Amniotic epithelial cell (primary cell): ENCODE data around the gene CCDC43.
"Not testable (repeated sequence)": the region's sequence is repeated elsewhere in the genome, so short reads cannot be mapped to it uniquely, and the experiment has no call there.

Source experiments
- DNase-seq: peaks from one replicate; pipeline ENCODE4 v3.0.0-alpha.2; 2010; ENCODE audit warnings: low read depth

The CCDC43 gene

GRCh38 chr17:44689477-44690217 is at the start of gene CCDC43:
Gene CCDC43, minus strand, starts transcription at chr17:44689776. Its CDS starts 23 bp downstream, at chr17:44689753.
- peak; percentile 94 for DNase-seq

GRCh38 chr17:44738214-44738906 is 48.8 kb upstream of the CCDC43 start:
- DNase-seq: peak; percentile 2

DNA sequence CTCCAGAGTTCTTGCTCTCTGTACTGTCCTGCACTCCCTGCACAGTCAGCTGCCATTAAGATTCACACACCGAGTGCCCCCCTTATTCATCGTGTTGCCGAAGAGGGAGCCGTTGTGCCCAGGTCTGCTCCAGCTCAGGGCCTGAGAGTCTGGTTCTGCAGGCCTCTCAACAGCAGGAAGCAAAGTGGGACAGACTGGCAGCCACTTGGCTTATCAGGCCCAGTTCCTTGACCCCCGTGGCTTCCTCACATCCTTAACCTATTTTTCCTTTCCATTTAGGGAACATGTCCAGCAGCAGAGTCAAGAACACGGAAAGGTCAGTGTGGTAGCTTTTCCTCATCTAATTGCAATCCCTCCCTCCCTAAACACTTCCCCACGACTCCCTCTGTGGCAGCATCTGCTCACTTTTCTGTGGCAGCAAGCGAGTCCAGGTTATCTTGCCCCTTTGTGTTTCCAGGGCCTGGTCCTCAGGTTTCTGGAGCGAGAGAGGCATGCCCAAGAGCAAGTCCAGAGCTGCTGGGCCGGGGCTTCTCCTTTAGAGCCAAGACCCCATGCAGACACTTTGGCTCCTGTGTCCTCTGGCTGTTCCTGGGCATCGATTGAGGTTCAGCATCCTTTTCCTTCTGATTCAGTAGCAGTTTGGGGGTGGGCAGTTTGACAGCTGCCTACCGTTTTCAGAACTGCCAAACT is 47.1 kb upstream of the CCDC43 start:
- no peak for DNase-seq

DNA sequence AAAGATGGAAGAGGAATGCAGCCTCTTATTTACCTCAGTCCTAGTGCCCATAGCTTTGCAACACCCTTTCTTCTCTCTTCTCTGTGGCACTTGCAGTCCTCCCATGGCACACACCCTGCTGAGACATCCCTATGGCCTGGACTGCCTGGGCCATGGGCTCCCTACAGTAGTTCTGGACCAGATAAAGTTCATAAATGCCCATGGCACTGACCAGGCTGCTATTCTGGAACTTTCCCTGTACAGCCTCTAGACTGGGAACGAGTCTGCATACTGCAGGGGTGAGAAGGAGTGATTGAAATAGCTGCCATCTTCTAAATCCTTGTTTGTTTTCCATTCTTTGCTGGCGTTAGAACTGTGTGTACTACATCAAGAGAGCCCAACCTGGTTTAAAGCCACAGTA is 44.7 kb upstream of the CCDC43 start:
- DNase-seq: no peak

DNA sequence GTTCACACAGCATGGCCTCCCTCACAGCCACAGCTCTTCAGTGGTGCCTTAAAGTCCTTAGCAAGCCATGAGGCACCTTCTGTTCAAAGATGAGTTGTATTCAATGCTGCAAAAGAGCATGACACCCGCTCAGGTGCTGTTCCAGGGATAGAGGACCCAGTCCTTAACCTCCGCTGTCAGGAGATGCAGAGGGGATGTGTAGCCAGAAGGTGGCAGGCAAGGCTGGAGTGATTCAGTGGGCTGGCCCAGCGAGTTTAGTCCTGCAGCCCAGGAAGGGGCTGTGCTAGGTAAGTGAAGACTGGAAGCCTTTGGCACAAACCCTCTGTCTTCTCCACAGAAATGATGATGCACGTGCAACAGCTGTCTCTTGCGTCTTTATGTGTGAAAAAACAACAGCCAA is 44.2 kb upstream of the CCDC43 start:
- DNase-seq: peak; percentile 13

- not testable (repeated sequence) for DNase-seq
Observed at GRCh38 chr17:44726121-44726520, 36.5 kb upstream of the CCDC43 start.

DNA sequence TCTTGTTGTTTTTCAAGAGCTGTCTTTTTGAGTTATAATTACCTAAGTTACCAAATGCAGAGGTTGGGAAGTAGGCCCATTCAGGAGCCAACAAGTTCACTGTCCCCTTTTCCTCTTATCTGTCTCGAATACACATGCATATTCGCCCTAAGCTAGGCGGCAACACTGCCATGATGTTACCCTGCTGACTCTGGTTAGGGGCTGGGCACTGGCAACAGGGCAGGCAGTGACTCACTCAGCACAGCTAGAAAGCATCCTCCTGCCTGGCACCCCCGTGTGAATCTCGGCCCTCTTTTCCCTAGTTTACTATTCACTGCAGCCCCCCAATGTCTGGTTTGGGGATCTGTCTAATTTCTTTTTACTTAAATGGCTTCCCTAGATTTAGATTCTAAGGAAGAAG is 32.7 kb upstream of the CCDC43 start:
- DNase-seq: no peak

DNA sequence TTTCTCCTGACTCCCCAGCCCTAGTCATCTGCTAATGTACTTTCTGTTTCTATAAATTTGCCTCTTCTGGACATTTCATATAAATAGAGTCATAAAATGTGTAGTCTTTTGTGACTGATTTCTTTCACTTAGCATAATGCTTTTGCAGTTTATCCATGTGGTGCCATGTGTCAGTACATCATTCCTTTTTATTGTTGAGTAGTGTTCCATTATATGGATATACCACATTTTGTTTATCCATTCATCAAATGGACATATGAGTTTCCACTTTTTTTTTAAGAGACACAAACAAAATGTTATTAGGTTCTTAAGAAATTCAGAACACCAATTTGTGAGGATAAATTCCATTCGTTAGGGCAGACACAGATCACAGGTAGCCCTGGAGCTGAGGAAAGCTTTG is 29.9 kb upstream of the CCDC43 start:
- no peak for DNase-seq

- peak; percentile 94 for DNase-seq
Observed at GRCh38 chr17:44708401-44709263, 19.1 kb upstream of the CCDC43 start, which contains the start of gene DBF4B. Gene DBF4B, plus strand, starts transcription at chr17:44708665. Its CDS starts 156 bp downstream, at chr17:44708821.

DNA sequence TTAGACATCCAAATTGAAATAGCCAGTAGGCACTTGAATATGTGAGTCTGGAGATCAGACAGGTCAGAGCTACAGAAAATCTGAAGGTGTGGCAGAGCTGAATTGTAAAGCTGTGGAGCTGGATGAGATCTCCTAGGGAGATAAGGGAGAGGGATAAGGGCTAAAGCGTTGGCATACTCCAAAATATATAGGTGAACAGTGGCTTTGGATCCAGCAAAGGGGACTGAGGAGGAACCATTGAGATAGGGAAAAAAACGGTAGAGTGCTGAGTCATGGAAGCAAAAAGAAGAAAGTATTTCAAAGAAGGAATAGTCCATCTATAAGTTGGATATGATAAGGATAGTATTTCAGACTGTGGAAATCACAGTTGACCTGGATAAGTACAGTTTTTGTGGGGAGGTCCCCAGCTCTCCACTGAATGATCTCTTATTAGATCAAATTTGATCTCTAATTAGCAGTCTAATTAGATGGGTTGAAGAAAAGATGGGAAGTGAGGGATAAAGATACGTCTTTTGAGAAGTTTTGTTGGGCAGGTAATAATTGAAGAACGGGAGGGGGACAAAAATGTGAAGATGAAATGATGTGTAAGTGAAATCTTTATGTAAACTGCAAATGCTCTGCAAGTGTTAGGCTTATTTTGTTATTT is 18.3 kb upstream of the CCDC43 start:
- DNase-seq: no peak

GRCh38 chr17:44700288-44700687 is 10.7 kb upstream of the CCDC43 start:
- not testable (repeated sequence) for DNase-seq

DNA sequence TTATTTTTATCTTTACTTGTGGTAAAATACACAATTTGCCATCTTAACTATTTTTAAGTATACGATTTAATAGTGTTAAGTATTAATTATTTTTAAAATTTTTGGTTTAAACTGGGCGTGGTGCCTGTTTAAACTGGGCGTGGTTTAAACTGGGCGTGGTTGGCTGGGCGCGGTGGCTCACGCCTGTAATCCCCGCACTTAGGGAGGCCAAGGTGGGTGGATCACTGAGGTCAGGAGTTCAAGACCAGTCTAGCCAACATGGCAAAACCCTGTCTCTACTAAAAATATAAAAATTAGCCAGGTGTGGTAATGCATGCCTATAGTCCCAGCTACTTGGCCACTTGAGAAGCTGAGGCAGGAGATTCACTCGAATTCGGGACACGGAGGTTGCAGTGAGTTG is 4.0 kb upstream of the CCDC43 start:
- DNase-seq: no peak

- DNase-seq: peak; percentile 31
Observed at GRCh38 chr17:44690746-44691306, 1.2 kb upstream of the CCDC43 start.

- no peak for DNase-seq
Observed at GRCh38 chr17:44688675-44689476, 700 bp downstream of the CCDC43 start.

- DNase-seq: no peak
Observed at GRCh38 chr17:44688200-44688599, 1.4 kb downstream of the CCDC43 start.

GRCh38 chr17:44687756-44688155 is 1.8 kb downstream of the CCDC43 start:
- no peak for DNase-seq

DNA sequence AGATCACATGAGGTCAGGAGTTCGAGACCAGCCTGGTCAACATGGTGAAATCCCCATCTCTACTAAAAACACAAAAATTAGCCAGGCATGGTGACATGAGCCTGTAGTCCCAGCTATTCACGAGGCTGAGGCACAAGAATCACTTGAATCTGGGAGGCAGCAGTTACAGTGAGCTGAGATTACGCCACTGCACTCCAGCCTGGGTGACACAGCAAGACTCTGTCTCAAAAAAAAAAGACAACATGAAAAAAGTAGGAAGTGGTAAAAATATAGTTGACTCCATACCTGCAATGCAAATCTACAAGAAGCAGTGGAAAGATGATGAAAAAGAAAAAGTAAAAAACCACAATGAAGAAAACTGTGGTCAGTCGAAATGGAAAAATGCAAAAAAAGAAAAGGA is 6.3 kb downstream of the CCDC43 start:
- DNase-seq: not testable (repeated sequence)

DNA sequence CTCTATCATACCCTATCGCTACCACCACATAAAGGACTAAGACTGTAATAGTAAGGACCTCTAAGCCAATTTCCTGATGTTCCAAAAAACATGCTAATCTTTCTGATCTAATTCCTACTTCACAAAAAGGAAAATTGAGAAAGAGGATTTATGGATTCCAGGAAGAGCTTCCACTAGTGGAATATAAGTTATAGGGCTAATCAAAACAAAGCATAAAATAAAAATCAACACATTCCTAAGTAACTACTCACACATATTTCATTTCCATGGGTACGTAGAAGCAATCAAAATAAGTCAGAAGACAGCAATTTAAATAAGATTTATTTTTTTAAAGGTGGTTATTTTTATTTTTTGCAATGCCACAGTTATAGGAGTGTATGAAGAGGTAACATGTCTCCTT is 12.4 kb downstream of the CCDC43 start:
- peak; percentile 35 for DNase-seq

DNA sequence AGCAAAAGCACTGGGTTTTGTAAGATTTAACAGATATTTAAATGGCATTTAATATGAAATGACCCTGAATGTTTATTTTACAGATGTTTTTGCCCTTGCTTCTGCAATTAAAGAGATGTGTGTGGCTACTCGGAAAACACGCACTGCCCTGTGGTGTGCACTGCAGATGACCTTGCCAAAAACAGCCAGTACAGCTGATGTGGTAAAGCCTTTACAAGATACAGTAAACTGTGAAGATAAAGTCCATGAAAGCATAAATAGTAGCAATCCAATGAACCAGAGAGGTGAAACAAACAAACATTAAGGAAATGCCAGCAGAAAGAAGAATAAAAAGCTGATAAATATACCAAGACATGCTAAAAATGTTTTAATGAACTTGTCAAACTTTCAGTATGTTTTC is 15.7 kb downstream of the CCDC43 start:
- DNase-seq: no peak

DNA sequence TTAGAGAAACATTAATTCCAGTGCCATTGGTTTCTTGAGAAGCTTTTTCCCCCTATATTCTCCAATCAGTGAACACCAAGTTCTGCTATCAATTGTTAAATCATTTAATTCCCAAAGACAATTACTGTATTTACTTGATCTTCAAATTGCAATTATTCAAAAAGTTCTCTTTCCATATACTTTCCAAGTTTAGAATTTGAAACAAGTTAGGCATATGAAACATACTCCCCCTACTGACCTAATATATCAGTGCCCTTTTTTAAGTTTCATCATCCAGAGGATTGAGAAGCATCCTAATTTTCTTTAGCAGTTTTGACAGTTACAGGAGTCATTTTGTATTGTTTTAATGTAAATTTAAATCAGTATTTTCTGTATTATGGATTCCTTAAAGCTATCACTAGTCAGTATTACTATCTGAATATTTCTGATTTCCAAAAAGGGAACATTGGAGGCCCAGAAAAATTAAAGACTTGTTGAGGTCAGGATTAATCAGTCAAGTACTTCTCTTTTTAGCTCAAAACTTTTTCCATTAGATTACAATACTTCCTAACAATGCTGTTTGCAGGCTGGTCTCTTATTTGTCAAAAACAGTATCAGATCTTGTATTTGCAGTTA is 17.0 kb downstream of the CCDC43 start:
- DNase-seq: peak; percentile 31
